NCI-H2107 treated with DMSO at 0.1 percent for 48 hours (cell line): ENCODE data around the gene SCAMP1.
"Not testable (repeated sequence)": the region's sequence is repeated elsewhere in the genome, so short reads cannot be mapped to it uniquely, and the experiment has no call there.

Experiments used
- DNase-seq: peaks from one replicate; lab custom pipeline; 2025; ENCODE audit not compliant: unreplicated experiment; lab: John Stamatoyannopoulos, UW

SCAMP1 gene

DNA sequence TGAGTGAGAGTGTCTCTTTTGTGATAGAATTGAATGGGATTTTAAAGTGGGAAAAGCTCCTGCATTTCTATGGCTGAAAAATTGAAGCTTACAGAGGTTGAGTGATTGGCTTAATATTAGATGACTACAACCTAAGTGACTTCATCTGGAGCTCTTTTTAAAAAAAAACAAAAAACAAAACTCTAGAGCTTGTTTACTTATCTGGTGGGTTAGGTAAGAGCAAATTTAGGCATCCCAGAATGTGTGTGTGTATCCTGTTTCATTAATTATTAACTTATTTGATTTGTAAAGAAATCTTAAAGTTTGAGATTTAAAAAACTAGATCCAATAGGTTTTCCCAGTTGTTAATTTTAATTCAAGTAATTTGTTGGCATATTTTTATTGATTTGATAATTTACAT, 60.1 kb downstream of the SCAMP1 start:
- no peak for DNase-seq

DNA sequence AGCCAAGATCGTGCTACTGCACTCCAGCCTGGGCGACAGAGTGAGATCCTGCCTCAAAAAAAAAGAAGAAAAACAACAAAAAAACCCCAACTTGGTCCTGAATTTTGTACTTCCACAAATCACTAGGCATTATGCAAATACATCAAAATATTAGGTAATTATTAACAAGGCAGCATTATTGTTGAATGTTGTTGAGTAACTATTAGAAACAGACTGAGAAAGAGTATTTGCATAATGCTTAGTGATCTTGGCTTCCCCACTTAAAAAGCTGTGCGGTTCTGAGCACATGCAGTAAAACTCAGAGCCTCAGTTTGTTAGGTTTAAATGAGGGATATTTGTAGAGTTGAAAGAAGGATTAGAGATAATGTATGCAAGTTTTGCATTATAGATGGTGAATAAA, 64.2 kb downstream of the SCAMP1 start:
- no peak for DNase-seq

DNA sequence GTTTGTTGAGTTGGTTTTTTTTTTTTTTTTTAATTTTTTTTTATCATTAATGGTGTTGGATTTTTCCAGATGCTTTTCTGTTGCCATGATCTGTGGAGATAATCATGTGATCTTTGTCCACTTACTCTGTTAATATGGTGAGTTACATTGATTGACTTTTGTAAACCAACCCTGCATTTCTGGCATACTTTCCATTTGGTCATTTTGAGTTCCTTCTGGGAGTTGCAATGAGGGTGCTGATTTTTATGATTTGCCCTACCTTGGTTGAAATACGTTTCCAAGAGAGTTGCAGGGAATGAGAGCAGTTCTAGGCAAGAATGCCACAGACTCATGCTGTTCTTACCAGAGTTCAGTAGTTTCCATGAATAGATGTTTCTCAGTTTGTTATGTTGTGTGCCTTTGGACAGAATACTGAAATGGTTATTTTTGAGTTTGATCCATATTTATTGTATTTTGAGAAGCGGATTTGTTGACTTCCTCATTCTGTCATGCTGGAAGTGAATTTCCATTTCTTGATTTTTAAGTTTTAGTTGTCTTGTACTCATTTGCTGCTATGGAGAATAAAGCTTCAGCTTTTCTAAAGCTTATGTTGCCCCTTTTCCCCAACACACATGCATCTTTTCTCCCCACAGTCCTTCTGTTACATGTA, 69.0 kb downstream of the SCAMP1 start:
- no peak for DNase-seq

DNA sequence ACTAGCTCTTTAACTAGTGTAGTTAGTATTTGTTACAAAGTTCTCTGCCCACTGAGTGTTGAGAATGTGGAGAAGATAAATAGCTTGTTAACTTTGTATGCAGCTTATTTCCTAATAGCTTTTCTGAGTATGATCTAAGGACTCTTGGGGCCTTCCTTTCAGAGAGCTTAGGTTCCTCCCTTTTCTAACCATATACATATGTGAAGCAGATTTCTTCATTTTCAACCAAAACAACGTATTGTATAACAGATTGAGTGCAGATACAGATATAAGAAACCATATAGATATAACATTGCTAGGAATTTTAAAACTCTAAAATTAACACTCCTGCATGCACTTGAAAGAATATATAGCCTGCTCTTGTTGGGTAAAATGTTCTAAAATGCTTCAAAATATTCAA, 70.4 kb downstream of the SCAMP1 start:
- no peak for DNase-seq

- DNase-seq: no peak
Measured at GRCh38 chr5:78433972-78434371, 73.6 kb downstream of the SCAMP1 start.

DNA sequence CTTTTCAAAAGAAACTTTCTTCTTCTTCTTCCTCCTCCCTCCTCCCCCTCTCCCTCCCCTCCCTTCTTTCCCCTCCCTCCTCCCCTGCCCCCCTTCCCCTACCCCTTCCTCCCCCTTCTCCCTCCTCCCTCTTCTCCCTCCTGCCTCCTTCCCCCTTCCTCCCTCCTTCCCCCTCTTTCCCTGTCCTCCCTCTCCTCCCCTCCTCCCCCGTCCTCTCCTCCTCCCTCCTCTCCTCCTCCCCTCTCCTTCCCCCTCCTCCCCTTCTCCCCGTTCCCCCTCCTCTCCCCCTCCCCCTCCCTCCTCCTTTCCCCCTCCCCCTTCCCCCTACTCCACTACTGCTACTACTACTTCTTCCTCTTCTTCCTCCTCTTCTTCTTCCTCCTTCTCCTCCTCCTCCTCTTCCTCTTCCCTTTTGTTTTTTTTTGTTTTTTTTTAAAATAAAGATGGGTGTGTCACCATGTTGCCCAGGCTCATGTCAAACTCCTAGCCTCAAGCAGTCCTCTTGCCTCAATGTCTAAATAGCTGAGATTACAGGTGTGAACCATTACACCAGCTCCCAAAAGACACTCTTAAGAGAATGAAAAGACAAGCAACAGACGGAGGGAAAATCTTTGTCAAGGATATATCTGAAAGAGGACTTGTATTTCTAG, 87.5 kb downstream of the SCAMP1 start:
- no peak for DNase-seq

DNA sequence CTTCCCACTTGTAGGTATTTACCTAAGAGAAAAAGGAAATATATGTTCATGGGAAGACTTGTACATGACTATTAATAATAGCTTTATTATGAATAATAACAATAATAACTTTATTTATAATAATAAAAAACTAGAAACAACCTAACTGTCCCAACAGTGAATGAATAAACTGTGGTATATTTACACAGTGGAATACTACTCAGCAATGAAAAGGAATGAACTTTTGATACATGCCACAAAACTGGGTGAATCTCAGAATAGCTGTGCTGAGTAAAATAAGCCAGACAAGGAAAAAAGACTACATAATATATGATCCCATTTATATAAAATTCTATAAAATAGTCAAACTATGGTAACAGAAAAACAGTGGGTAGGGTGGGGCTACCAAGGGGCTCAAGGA, 88.7 kb downstream of the SCAMP1 start:
- DNase-seq: no peak

DNA sequence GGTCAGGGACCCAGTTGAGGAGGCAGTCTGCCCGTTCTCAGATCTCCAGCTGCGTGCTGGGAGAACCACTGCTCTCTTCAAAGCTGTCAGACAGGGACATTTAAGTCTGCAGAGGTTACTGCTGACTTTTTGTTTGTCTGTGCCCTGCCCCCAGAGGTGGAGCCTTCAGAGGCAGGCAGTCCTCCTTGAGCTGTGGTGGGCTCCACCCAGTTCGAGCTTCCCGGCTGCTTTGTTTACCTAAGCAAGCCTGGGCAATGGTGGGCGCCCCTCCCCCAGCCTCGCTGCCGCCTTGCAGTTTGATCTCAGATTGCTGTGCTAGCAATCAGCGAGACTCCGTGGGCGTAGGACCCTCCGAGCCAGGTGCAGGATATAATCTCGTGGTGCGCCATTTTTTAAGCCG, 97.1 kb downstream of the SCAMP1 start:
- not testable (repeated sequence) for DNase-seq

DNA sequence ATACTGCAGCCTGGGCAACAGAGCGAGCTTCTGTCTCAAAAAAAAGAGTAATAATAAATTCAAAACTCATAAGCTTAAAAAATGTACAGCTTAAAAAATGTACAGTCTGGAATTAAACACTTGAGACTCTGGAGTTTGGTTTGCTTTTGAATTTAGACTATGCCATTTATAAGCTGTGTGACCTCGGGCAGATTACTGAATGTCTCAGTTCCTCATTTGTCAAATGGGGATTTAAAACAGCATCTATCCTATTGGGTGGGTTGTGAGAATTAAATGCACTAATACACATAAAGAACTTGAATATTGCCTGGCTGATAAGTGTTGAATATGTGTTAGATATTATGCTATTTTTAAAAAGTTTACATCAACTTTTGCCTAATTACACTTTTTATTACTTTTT, 98.4 kb downstream of the SCAMP1 start:
- DNase-seq: no peak

GRCh38 chr5:78467140-78467539, 106.7 kb downstream of the SCAMP1 start:
- no peak for DNase-seq

GRCh38 chr5:78467752-78468357, 107.4 kb downstream of the SCAMP1 start:
- no peak for DNase-seq

- no peak for DNase-seq
Measured at GRCh38 chr5:78471896-78472295, 111.5 kb downstream of the SCAMP1 start.

DNA sequence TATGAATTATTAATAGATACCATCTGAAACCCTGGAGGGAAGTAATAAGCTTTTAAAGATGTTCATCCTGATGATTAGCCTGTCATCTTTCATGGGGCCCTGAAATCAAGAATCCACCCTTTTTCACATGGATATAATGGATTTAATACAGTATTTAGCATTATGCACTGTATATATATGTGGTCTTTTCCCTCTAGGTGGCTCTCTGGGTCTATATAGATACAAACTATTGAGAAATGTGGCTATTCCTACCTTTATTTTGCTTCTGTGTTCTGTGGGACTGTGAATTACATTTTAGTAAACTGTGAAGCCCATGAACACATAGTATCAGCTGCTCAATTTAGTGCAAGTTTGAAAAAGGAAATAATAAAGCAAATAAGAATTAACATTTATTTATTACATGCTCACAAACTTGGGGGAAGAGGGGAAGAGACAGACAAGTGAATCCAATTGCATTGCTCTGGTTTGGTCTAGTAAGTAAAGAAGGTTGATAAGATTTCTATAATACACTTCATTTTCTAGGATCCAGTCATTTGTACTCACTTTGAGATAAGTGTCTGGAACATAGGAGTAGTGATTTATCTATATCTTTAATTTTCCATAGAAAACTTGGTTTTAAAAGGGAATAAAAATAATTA, 112.2 kb downstream of the SCAMP1 start:
- no peak for DNase-seq

DNA sequence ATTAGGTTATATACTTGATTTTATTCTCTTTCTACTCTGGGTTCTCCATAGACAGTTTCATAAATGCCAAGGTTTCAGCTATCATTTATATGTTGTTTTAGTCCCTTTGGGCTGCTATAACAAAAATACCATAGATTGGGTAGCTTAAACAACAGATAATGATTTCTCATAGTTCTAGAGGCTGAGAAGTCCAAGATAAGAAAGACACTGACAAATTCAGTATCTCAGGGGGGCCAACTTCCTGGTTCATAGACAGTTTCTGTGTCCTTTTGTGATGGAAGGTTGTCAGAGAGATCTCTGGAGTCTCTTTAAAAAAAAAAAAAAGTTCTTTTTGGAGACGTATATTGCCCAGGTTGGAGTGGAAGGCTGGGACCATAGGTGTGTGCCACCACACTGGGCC, 113.3 kb downstream of the SCAMP1 start:
- no peak for DNase-seq

DNA sequence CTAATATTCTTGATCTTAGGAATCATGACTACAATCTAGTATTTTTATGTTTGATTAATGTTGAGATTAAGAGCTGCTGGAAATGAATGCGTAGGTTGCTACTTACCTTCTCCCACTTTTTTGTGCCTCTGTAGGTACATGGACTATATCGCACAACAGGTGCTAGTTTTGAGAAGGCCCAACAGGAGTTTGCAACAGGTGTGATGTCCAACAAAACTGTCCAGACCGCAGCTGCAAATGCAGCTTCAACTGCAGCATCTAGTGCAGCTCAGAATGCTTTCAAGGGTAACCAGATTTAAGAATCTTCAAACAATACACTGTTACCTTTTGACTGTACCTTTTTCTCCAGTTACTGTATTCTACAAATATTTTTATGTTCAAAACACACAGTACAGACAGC, 115.0 kb downstream of the SCAMP1 start:
- no peak for DNase-seq

GRCh38 chr5:78476795-78477194, 116.4 kb downstream of the SCAMP1 start:
- no peak for DNase-seq

DNA sequence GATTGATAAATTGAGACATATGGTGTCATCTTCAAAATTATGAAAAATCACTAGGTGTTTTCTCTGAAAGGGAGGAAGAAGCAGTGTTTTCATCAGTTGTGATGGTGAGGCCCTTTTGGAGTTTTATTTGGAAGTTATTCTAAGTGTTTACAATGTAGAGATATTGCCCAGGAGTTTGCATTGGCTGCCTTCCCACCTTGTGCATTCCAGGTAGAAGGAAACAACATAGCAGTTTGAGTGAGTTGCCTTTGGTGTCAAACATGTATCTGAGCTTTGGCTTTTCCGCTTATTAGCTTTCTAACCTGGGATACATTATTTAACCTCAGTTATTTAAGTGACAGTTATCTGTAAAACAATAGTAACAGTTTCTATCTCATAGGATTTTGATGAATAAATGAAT, 122.5 kb downstream of the SCAMP1 start:
- DNase-seq: no peak

GRCh38 chr5:78483809-78484521, 123.5 kb downstream of the SCAMP1 start:
- DNase-seq: no peak

DNA sequence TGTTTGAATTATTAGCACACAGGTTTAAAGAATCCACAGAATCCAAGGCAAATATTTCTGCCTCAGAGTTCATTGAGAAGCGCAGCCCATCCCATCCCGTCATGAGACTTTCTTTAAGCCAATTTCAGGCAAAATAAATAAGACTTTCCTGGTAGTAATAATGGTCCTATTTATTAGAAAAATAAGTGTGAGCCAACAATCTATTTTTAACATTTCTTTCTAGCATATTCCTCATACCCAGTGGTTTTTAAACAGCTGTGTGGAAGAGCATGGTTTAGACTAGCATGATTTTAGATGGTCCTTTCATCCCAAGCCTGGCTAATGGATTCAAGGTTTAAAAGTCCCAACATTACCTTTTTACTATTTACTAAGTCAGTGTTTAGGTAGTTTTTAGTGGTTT, 125.8 kb downstream of the SCAMP1 start:
- no peak for DNase-seq

DNA sequence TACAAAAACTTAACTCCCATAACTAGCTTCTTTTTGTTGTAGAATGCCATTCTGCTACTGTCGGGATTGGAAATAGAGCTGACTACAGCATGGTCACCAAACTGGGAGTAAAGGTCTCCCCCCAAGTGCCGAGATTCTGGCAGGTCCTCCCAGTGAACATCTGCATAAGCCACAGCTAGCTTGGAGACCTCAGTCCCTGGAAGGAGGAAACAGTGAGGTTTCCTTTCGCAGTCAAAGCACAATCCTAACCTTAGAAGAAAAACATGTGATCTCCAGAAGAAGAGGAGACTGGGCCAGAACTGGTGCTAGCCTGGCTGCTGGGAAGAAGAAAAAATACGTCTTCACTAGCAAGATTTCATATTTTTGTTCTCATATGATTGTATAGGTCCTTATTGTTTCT, 127.4 kb downstream of the SCAMP1 start:
- DNase-seq: no peak

DNA sequence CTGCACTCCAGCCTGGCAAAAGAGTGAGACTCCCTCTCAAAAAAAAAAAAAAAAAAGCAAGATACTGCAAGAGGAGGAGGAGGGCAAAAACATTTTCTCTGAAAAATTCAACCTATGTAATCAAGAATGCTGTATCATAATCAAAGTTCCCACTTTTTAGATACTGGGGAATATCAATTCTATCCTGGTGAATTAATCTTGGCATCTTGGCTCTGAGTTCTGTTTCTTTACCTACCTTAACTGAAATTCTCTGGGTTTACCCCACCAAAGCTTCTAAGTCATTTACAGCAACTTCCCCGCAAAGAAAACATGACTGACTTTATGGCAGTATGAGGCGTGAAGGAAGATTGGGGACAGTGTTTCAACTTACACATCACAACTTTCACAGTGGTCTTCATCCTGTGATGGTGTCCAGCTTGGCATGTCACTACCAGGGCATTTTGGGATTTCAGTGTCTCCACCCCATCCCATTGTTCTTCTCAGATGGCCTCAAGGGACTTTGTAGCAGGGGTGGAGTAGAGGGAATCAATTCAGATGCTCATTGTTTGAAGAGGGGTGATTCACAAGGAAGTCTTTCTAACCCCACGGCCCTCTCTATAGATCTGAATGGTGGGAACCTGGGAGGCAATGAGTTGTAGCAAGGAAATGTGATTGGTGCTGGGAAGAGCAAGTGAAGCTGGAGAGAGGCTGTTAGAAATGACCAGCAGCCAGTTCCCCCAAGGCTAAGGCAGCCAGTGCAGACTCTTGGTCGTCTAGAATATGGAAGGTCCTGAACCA, 130.5 kb downstream of the SCAMP1 start:
- DNase-seq: no peak
